HCT116 (cell line): Measurements from ENCODE around the gene DNASE1L3. TPM values are rescaled to one million over a fixed set of nuclear protein-coding genes. Genes with fewer than 3 reads are reported as not detected.

Experiments used
- ATAC-seq: fragments of 200-7000 bp; cut with Tn5 transposase; 2 replicates; pipeline ENCODE4 v1.9.1; 2020; ENCODE audit warnings: mild to moderate bottlenecking, moderate library complexity
- BruUV-seq: library from RNA; stranded (reverse); fragments of 400-500 nt; replicated peaks from 2 replicates; lab custom pipeline; 2021; lab: Mats Ljungman, UMichigan
- CTCF ChIA-PET: fragments of 300-600 bp; sonication (Branson Sonifier 250); formaldehyde crosslinking; loops from one replicate; lab custom pipeline; 2021; ENCODE audit warnings: antibody characterized with exemption; lab: Charles Lee
- POLR2A ChIA-PET: fragments of 300-600, 350-600 bp; sonication (Branson Sonifier 250); formaldehyde crosslinking; loops from one replicate; lab custom pipeline; 2021; ENCODE audit warnings: antibody characterized with exemption; lab: Charles Lee
- RAD21 ChIA-PET, 2 experiments: fragments of 300-600 bp; sonication (Branson Sonifier 250); formaldehyde crosslinking; loops; one replicate each; lab custom pipeline; 2023; ENCODE audit warnings: low total read pairs in 2 of 2; ENCODE audit not compliant: uncharacterized antibody in 2 of 2, unreplicated experiment in 2 of 2, low non-redundant PET in 1 of 2; lab: Charles Lee
- DNase-seq: peaks from one replicate; pipeline ENCODE4 v3.0.0-alpha.2; 2010; ENCODE audit warnings: low read depth, low spot score
- H2AFZ ChIP-seq: fragments of 200-600 bp; shearing (Covaris generic), sonication (generic); 2 replicates; pipeline ENCODE4 v1.6.1; 2017; ENCODE audit warnings: low read depth, mixed run types, mixed read lengths, antibody characterized with exemption, low read length; ENCODE audit not compliant: poor library complexity, severe bottlenecking
- H3K27ac ChIP-seq: 2 replicates; pipeline ENCODE4 v1.5.1; 2012; ENCODE audit warnings: low read depth, low read length
- H3K27me3 ChIP-seq: fragments of 200-600 bp; sonication (generic); 2 replicates; pipeline ENCODE4 v1.6.1; 2016; ENCODE audit warnings: mixed run types, low read length, mixed read lengths; ENCODE audit not compliant: insufficient read depth
- H3K36me3 ChIP-seq, 2 experiments: fragments of 200-500 bp in 1 of 2; fragments of 200-600 bp in 1 of 2; sonication (Bioruptor generic) in 1 of 2; sonication (generic) in 1 of 2; 2 replicates each; pipeline versions ENCODE4 v1.5.1 to v1.6.1; 2014 to 2016; ENCODE audit warnings: low read length in 2 of 2, inconsistent platforms in 1 of 2, mixed read lengths in 1 of 2, mixed run types in 1 of 2; ENCODE audit not compliant: insufficient read depth in 2 of 2, control insufficient read depth in 1 of 2
- H3K4me1 ChIP-seq, 2 experiments: fragments of 200-600 bp in 1 of 2; sonication (generic) in 1 of 2; 2 replicates each; pipeline versions ENCODE4 v1.5.1 to v1.6.1; 2012 to 2017; ENCODE audit warnings: low read length in 2 of 2, inconsistent platforms in 1 of 2, mild to moderate bottlenecking in 1 of 2, mixed read lengths in 1 of 2, mixed run types in 1 of 2, moderate library complexity in 1 of 2; ENCODE audit not compliant: insufficient read depth in 2 of 2, control insufficient read depth in 1 of 2
- H3K4me2 ChIP-seq: fragments of 200-600 bp; sonication (generic); 2 replicates; pipeline ENCODE4 v1.6.1; 2017; ENCODE audit warnings: mixed run types, low read length, mixed read lengths
- H3K4me3 ChIP-seq, 2 experiments: fragments of 200-600 bp in 1 of 2; sonication (generic) in 1 of 2; replicated peaks in 1 of 2; 2 replicates each; pipeline ENCODE4 v1.5.1; 2011 to 2016; ENCODE audit warnings: low read length in 2 of 2, control low read depth in 1 of 2, low read depth in 1 of 2, mild to moderate bottlenecking in 1 of 2, mixed read lengths in 1 of 2, mixed run types in 1 of 2
- H3K79me2 ChIP-seq: fragments of 200-600 bp; sonication (generic); 2 replicates; pipeline ENCODE4 v1.6.1; 2017; ENCODE audit warnings: mild to moderate bottlenecking, mixed run types, low read length, moderate library complexity, mixed read lengths; ENCODE audit not compliant: insufficient read depth
- H3K9ac ChIP-seq: fragments of 200-600 bp; sonication (generic); 2 replicates; pipeline ENCODE4 v1.6.1; 2016; ENCODE audit warnings: low read length, mixed read lengths
- H3K9me2 ChIP-seq: fragments of 200-600 bp; sonication (generic), shearing (Covaris generic); 2 replicates; pipeline ENCODE4 v1.6.1; 2017; ENCODE audit warnings: mixed run types, mild to moderate bottlenecking, moderate library complexity; ENCODE audit not compliant: insufficient read depth
- H3K9me3 ChIP-seq, 2 experiments: fragments of 200-500 bp in 1 of 2; fragments of 200-600 bp in 1 of 2; sonication (Bioruptor generic) in 1 of 2; sonication (generic) in 1 of 2; 2 replicates each; pipeline ENCODE4 v1.6.1; 2014 to 2017; ENCODE audit warnings: low read length in 2 of 2, mixed read lengths in 2 of 2, inconsistent platforms in 1 of 2, low read depth in 1 of 2, mild to moderate bottlenecking in 1 of 2, mixed run types in 1 of 2, moderate library complexity in 1 of 2; ENCODE audit not compliant: control insufficient read depth in 1 of 2, insufficient read depth in 1 of 2
- H4K20me1 ChIP-seq: fragments of 200-600 bp; sonication (generic), shearing (Covaris generic); 2 replicates; pipeline ENCODE4 v1.6.1; 2017; ENCODE audit warnings: mixed run types, mild to moderate bottlenecking, moderate library complexity; ENCODE audit not compliant: insufficient read depth
- EGR1 ChIP-seq: IDR thresholded peaks from 2 replicates; pipeline ENCODE4 v1.6.1; 2012; ENCODE audit warnings: low read depth
- EZH2 ChIP-seq: fragments of 200-600 bp; sonication (generic); IDR thresholded peaks from 2 replicates; pipeline ENCODE4 v1.6.1; 2017; ENCODE audit warnings: antibody characterized with exemption, mixed run types
- EZH2phosphoT487 ChIP-seq: fragments of 200-600 bp; IDR thresholded peaks from 2 replicates; pipeline ENCODE4 v1.6.1; 2018; ENCODE audit warnings: antibody characterized with exemption, borderline replicate concordance
- FOSL1 ChIP-seq: IDR thresholded peaks from 2 replicates; pipeline ENCODE4 v1.6.1; 2012; ENCODE audit warnings: low read depth
- SIN3A ChIP-seq: IDR thresholded peaks from 2 replicates; pipeline ENCODE4 v1.6.1; 2012; ENCODE audit warnings: low read depth
- SRF ChIP-seq: IDR thresholded peaks from 2 replicates; pipeline ENCODE4 v1.6.1; 2012; ENCODE audit warnings: low read depth
- ZNF274 ChIP-seq: fragments of 200-500 bp; sonication (Bioruptor generic); IDR thresholded peaks from 2 replicates; pipeline ENCODE4 v1.6.1; 2014; ENCODE audit warnings: mild to moderate bottlenecking, low read depth, low read length, inconsistent platforms
- intact Hi-C: fragments of 100-400 bp; cut with micrococcal nuclease; formaldehyde crosslinking; loops from 2 replicates; pipeline ENCODE4 v1.10.0; 2022
- total RNA-seq: library from RNA; stranded (reverse); gene quantifications from one replicate; pipeline ENCODE4 v1.2.1, GENCODE V29; 2021; ENCODE audit not compliant: unreplicated experiment
- TF ChIP-seq, protein P1 (sequence below): IDR thresholded peaks from 2 replicates; pipeline ENCODE4 v1.6.1; 2011; ENCODE audit warnings: mild to moderate bottlenecking, low read length, moderate library complexity; ENCODE audit not compliant: insufficient replicate concordance; ENCODE audit errors: extremely low read depth
- TF ChIP-seq, protein P2 (sequence below): IDR thresholded peaks from 2 replicates; pipeline ENCODE4 v1.6.1; 2012

DNASE1L3 gene
- total RNA-seq, 1 experiment from 2014 or later, result not detected

DNA sequence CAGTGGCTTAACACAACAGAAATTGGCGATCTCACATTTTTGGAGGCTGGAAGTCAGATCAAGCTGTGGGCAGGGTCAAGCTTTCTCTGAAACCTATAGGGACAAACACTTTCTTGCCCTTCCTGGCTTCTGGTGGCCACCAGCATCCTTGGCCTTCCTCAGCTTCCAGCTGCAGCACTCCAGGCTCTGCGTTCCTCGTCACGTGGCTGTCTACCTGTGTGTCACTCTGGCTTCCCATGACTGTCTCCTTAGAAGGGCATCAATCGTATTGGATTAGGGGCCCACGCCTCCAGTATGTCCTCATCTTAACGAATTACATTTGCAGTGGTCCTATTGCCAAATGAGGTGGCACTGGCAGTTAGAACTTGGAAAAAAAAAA lies 25.8 kb downstream of the DNASE1L3 start (continued):
- TF ChIP-seq, protein P1, sequence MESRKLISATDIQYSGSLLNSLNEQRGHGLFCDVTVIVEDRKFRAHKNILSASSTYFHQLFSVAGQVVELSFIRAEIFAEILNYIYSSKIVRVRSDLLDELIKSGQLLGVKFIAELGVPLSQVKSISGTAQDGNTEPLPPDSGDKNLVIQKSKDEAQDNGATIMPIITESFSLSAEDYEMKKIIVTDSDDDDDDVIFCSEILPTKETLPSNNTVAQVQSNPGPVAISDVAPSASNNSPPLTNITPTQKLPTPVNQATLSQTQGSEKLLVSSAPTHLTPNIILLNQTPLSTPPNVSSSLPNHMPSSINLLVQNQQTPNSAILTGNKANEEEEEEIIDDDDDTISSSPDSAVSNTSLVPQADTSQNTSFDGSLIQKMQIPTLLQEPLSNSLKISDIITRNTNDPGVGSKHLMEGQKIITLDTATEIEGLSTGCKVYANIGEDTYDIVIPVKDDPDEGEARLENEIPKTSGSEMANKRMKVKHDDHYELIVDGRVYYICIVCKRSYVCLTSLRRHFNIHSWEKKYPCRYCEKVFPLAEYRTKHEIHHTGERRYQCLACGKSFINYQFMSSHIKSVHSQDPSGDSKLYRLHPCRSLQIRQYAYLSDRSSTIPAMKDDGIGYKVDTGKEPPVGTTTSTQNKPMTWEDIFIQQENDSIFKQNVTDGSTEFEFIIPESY, result no peak
- TF ChIP-seq EGR1 (no peak), SRF (no peak), EZH2phosphoT487 (no peak)
- TF ChIP-seq, protein P2, sequence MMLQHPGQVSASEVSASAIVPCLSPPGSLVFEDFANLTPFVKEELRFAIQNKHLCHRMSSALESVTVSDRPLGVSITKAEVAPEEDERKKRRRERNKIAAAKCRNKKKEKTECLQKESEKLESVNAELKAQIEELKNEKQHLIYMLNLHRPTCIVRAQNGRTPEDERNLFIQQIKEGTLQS, result no peak
- TF ChIP-seq, all 23 proteins: peak for 0

DNA sequence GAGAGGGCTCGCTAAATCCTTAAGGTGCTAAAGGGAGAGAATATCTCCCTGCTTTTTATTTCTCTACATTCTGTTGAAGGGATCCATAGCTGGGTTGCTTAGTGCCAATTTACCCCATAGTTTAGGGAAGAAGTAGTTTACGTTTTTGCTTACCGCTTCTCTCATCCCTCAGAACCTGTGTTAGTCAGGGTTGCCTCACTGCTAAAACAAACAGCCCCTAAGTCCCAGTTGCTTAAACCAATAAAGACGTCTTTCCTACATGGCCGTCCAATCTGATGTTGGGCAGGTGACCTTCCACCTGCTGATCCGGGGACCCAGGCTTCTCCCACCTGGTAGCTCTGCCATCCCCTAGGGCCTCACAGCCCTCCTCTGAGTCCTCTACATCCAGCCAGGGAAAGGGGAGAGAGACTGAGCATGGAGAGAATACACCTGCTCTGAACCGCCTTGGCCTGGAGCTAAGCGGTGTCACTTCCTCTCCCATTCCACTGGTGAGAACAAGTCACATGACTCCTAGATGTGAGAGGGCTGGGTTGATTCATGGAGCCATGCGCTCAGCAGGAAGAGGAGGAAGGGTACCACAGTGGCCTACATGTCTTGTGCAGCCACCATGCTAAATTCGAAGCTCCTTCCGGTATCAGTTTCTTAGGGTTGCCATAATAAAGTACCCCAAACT lies 26.3 kb downstream of the DNASE1L3 start:
- ATAC-seq (no peak), DNase-seq (no peak)
- Histone ChIP-seq H3K4me2 (no peak overlapping the region), H2AFZ (no peak overlapping the region), H3K27ac (no peak overlapping the region), H3K9me3 (no peaks in the 10 kb centered on the region), H3K9me2 (no peaks in the 10 kb centered on the region), H3K9ac (no peak overlapping the region), H3K36me3 (no peaks in the 10 kb centered on the region), H3K27me3 (no peaks in the 10 kb centered on the region), H4K20me1 (no peaks in the 10 kb centered on the region), H3K4me1 (peaks cover 10 to 27% of the 10 kb centered on the region in 2 experiments; a peak in 3 of 4 replicates), H3K4me3 (no peak overlapping the region), H3K79me2 (no peaks in the 10 kb centered on the region)
- ChIA-PET CTCF (interaction anchor here (1.0 to 2.0 kb wide), 2 partner anchors 28 to 122 kb away, joined by 3 to 12 read pairs; partner anchors contain the start of genes HTD2 and RPP14), POLR2A (interaction anchor here (1.1 kb wide), 1 partner anchor 122 kb away, joined by 3 read pairs; the partner anchor contains the start of genes HTD2 and RPP14), RAD21 (no interaction called here)
- no peak for TF ChIP-seq FOSL1
- no peak for TF ChIP-seq ZNF274
- no peak for TF ChIP-seq SIN3A
- TF ChIP-seq EZH2, result no peak
- BruUV-seq, result no TSS peak
- intact Hi-C loops, result no loop called here
